ENCODE results near the gene MCAT. TPM values are rescaled to one million over a fixed set of nuclear protein-coding genes. Genes with fewer than 3 reads are reported as not detected.

Gene MCAT
- total RNA-seq, 1 donor from 2014 or later = 4.6 TPM

DNA sequence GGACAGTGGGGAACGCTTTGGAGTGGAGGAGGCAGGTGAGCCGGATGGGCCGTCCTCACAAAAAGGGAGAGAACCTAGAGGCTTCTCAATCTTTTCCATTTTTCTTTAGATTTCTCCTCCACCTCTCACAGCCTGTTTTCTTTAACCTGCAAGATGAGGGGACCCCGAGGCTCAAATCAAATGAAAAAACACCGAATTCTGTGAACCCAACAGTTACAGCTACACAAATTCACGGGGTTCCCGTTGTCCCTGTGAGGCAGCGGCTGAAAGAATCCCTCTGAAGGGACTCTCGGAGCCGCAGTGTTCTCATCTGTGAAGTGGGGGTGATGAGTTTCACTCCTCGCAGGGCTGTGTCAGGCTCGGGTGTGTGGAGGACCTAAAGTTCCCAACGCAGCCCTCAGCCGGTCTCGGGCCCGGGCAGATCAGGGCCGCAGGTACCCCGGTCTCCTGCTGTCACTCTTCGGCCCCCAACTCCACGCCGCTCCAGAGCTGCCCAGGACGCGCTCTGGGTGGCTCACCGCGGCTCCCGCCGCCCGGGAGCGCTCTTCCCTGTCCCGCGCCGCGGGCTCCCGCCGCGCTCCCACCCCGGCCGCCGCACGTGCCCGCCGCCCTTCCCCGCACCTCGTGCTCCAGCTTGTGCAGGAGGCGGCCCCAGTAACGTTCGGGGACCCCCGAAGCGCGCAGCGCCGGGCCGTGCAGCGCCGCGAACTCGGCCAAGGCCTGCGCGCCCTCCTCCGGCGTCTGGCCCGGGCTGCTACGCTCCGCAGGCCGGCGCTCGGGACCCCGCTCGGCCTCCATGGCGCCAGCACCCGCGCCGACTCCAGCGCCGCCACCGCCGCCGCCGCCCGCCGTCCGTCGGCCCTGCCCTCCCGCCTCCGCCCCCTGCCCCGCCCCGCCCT, 43.3 kb upstream of the MCAT start, which contains the start of gene TTLL12:
TTLL12 (minus strand) TSS at position 863 of the 899 bp plus-strand sequence; CDS start at position 798, 65 bp downstream.
- Histone ChIP-seq H3K27ac (peak within 1 kb of the TSS; percentile 91 to 95), H3K9me3 (no peaks in the 10 kb centered on the region), H3K27me3 (no peaks in the 10 kb centered on the region), H3K4me1 (peaks cover 0 to 19% of the 10 kb centered on the region in 2 donors), H3K4me3 (peak within 1 kb of the TSS; percentile 87 to 96), H3K36me3 (peaks cover 0 to 2% of the 10 kb centered on the region in 2 donors)
- intact Hi-C loops (cut with DNase I) = loop anchor here (1.0 to 10.0 kb wide), 3 partner anchors 35 to 1112 kb away; partner anchors contain the start of genes MCAT, NAGA, PHETA2 and SMDT1
- TF ChIP-seq, protein P1, sequence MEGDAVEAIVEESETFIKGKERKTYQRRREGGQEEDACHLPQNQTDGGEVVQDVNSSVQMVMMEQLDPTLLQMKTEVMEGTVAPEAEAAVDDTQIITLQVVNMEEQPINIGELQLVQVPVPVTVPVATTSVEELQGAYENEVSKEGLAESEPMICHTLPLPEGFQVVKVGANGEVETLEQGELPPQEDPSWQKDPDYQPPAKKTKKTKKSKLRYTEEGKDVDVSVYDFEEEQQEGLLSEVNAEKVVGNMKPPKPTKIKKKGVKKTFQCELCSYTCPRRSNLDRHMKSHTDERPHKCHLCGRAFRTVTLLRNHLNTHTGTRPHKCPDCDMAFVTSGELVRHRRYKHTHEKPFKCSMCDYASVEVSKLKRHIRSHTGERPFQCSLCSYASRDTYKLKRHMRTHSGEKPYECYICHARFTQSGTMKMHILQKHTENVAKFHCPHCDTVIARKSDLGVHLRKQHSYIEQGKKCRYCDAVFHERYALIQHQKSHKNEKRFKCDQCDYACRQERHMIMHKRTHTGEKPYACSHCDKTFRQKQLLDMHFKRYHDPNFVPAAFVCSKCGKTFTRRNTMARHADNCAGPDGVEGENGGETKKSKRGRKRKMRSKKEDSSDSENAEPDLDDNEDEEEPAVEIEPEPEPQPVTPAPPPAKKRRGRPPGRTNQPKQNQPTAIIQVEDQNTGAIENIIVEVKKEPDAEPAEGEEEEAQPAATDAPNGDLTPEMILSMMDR (IDR thresholded peaks at IDR 0.05) = peak in 1 of 3 experiments; percentile 5
- DNase-seq (ENCODE audit: low spot score in 2 of 2) = peak in 1 of 2 donors; percentile 74

DNA sequence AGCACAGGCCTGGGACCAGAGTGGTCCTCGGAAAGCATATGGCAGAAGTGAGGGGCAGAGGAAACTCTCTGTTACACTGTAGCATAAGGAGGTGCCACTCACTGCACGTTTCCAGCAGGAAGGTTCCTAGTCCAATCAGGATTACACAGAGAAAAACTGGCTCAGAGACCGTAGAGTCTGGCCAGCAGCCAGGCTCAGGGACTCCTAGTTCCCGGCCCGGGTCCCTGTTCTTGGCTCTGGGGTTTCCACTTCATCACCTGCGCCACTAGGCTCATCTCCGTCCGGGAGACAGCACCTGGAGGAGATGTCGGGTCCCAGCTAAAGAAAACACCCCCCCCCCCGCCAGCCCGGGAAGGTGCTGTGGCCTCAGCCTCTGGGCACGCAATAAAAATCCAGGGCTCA, 42.7 kb upstream of the MCAT start:
- H3K27ac ChIP-seq = peak overlapping the region in 1 of 2 donors; percentile 88
- intact Hi-C loops (cut with DNase I) = loop anchor here (1.0 to 10.0 kb wide), 3 partner anchors 35 to 1111 kb away; partner anchors contain the start of genes MCAT, NAGA, PHETA2 and SMDT1

DNA sequence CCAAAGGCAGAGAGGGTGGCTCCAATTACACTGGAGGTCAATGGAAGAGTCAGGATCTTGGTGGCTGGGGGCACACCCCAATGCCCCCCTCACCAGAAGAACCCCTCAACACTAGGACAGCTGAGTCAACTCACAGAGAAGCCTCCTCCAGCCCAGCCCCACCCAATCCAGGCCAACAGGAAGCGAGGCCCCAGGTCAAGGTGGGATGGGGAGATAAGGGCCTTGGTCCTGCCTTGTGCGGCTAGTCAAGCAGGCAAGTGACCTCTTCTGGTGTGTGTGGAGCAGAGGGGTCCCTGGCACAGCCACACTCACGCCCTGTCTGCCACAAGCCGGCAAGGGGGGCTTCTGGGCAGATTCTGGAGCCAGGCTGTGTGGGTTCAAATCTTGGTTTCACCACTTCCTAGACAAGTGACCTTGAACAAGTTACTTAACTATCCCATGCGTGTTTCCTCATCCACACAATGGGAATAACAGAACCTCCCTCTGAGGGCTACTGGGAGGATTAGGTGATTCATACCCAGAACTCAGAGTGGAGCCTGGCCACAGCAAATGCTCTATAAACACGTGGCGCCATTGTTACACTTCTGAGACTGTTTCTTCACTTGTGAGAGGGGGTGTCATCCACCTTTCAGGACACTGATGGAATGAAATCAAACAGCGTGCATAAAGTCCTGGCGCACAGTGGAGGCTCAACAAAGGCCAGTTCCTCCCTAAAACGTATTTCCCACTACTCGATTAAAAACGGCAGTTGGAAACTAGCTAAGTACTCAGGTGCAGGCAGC, 40.5 kb upstream of the MCAT start:
- no peak overlapping the region for H3K27ac ChIP-seq
- H3K36me3 ChIP-seq = peaks cover 21 to 23% of the 10 kb centered on the region in 2 donors
- TF ChIP-seq, protein P1 (IDR thresholded peaks at IDR 0.05) = no peak
- no peak for DNase-seq (ENCODE audit: low spot score in 2 of 2)
- H3K27me3 ChIP-seq = no peaks in the 10 kb centered on the region
- H3K4me3 ChIP-seq = no peak overlapping the region
- H3K4me1 ChIP-seq = peaks cover 0 to 19% of the 10 kb centered on the region in 2 donors
- intact Hi-C loops (cut with DNase I) = loop anchor here (10.0 kb wide), 1 partner anchor 1109 kb away; the partner anchor contains the start of genes NAGA, PHETA2 and SMDT1
- H3K9me3 ChIP-seq = no peaks in the 10 kb centered on the region

More for the DNA sequence above, 42.7 kb upstream of the MCAT start:
- H3K27me3 ChIP-seq = no peaks in the 10 kb centered on the region
- peak in 1 of 2 donors; percentile 71 for DNase-seq (ENCODE audit: low spot score in 2 of 2)
- TF ChIP-seq, protein P1 (IDR thresholded peaks at IDR 0.05) = no peak
- peaks cover 2 to 4% of the 10 kb centered on the region in 2 donors for H3K36me3 ChIP-seq
- H3K4me3 ChIP-seq = peak overlapping the region; percentile 87 to 96
- no peaks in the 10 kb centered on the region for H3K9me3 ChIP-seq
- peaks cover 0 to 19% of the 10 kb centered on the region in 2 donors for H3K4me1 ChIP-seq

DNA sequence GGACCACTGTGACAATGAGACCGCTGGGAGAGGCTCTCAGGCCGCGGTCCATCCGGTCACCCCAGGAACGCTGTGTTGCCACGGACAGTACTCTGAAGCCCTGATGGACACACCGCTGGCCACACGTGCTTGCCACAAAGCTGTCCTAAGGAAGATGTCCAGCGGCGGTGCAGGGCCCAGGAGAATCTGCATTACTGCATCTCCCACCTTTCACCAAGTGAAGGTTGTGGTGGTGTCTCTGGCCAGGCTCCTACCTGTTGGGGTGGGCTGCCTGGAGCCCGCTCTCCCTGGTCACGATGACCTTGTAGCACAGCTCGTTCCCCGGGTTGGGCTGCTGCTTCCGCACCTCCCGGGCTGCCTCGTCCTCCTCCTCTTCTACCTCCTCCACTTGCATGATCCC, 39.5 kb upstream of the MCAT start:
- peaks cover 0 to 14% of the 10 kb centered on the region in 2 donors for H3K4me1 ChIP-seq
- no peaks in the 10 kb centered on the region for H3K27me3 ChIP-seq
- H3K9me3 ChIP-seq = no peaks in the 10 kb centered on the region
- H3K27ac ChIP-seq = no peak overlapping the region
- peaks cover 25 to 26% of the 10 kb centered on the region in 2 donors for H3K36me3 ChIP-seq
- H3K4me3 ChIP-seq = no peak overlapping the region
- DNase-seq (ENCODE audit: low spot score in 2 of 2) = no peak
- intact Hi-C loops (cut with DNase I) = loop anchor here (10.0 kb wide), 1 partner anchor 1108 kb away; the partner anchor contains the start of genes NAGA, PHETA2 and SMDT1
- TF ChIP-seq, protein P1 (IDR thresholded peaks at IDR 0.05) = no peak

DNA sequence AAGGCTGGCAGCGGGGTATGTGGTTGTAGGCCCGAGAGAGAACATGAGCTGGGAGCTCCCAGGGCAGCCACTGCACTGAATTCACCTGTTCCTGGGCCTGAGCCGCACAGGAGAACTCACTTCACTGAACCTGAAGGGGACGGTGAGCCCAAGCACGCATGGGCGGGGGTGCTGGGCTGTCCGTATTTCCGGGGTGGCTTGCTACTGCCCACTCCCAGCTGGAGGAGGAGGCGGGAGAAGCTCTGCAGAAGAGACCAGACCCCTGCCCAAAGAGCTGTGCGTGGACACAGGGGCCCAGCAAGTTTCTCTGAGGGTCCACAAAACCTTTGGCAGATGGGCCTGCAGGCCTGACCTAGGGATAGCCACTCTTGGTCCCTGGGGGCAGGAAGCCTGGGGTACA, 38.9 kb upstream of the MCAT start:
- peaks cover 25 to 31% of the 10 kb centered on the region in 2 donors for H3K36me3 ChIP-seq

More for the DNA sequence above, 38.9 kb upstream of the MCAT start:
- intact Hi-C loops (cut with DNase I) = loop anchor here (10.0 kb wide), 1 partner anchor 1107 kb away; the partner anchor contains the start of genes NAGA, PHETA2 and SMDT1
- no peak overlapping the region for H3K27ac ChIP-seq
- H3K9me3 ChIP-seq = no peaks in the 10 kb centered on the region
- H3K4me1 ChIP-seq = peaks cover 0 to 13% of the 10 kb centered on the region in 2 donors
- no peaks in the 10 kb centered on the region for H3K27me3 ChIP-seq
- DNase-seq (ENCODE audit: low spot score in 2 of 2) = no peak
- H3K4me3 ChIP-seq = no peak overlapping the region
- TF ChIP-seq, protein P1 (IDR thresholded peaks at IDR 0.05) = no peak
